ENCODE data around the gene KRTAP4-8.
"Not testable (repeated sequence)": the region's sequence is repeated elsewhere in the genome, so short reads cannot be mapped to it uniquely, and the experiment has no call there.

Gene KRTAP4-8

DNA sequence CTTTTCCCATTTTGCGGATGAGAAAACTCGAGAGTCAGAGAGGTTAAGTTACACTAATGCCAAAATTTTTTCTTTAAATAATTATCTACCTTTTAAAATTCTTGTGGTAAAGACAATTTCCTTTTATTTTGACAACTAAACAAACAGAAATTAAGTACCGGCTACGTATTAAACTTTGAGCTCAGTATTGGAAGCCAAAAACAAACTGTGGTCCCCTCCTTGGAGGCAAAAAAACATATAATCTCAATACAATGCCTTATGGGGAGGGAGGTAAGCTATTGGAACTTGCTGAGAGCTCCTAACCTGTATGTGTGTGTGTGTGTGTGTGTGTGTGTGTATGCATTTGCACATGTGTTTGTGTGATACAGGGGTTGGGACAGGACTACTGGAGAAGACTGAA is 34.5 kb downstream of the KRTAP4-8 start:
- DNase-seq (no peak), ATAC-seq (no peak)
- H3K4me3 Mint-ChIP-seq: no peak overlapping the region
- H3K4me1 Mint-ChIP-seq: no peaks in the 10 kb centered on the region
- H3K27ac Mint-ChIP-seq: no peak overlapping the region
- H3K36me3 Mint-ChIP-seq (ENCODE audit: low read depth): no peaks in the 10 kb centered on the region
- H3K27me3 Mint-ChIP-seq: peaks cover 18% of the 10 kb centered on the region
- H3K9me3 Mint-ChIP-seq: no peaks in the 10 kb centered on the region

DNA sequence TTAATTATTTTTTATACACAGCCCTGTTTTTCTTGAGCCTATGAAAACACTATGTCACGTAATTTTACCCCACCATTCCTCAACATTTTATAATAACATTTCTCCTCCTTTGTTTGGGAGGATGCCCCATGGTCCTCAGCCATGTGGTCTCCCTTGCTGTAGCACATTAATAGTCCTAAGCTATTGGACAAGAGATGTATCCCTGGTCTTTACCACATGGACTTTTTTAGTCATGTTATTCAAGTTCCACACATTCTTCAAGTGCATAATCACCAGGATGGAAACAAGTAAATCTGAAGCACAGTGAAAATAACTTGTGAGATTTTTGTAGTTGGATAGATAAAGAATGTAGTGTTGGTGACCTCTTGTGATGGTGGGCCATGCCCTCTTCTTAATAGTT is 36.0 kb downstream of the KRTAP4-8 start:
- Mint-ChIP-seq H3K9me3 (no peaks in the 10 kb centered on the region), H3K27me3 (peaks cover 30% of the 10 kb centered on the region), H3K36me3 (ENCODE audit: low read depth) (no peaks in the 10 kb centered on the region), H3K27ac (no peak overlapping the region), H3K4me1 (no peaks in the 10 kb centered on the region), H3K4me3 (no peak overlapping the region)
- DNase-seq (no peak), ATAC-seq (no peak)

DNA sequence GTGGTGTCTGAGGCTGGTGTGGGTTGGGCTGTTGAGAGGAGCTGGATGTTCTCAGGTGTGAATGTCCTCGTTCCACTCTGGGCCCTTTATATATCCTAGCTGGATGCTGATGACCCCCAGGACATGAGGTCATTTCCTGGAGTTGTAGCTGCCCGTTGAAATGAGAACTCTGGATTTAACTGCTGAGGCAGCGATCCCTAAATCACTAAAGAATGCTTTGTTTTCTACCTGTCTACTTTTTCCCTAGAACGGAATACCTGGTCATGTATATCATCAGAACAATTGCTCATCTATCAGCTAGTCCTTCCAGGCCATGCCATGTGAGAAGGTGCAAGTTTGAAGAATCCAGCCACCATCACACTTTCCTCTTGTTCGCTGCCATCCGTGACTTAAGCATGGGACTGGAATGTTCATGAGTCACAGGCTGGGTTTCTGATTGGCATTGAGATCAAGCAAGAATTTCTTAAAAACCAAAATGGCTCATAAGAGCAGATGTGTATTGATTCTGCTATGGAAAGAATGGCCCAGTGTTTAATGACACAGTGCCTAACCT is 37.8 kb downstream of the KRTAP4-8 start, which contains the start of gene KRTAP2-3:
TSS of gene KRTAP2-3 (minus strand) at position 63 of the 553 bp plus-strand sequence. CDS start 64 bp downstream, outside the sequence.
- Mint-ChIP-seq H3K4me3 (no peak within 1 kb of the TSS), H3K36me3 (ENCODE audit: low read depth) (no peaks in the 10 kb centered on the region), H3K4me1 (no peaks in the 10 kb centered on the region), H3K27me3 (peaks cover 33% of the 10 kb centered on the region), H3K27ac (no peak within 1 kb of the TSS), H3K9me3 (no peaks in the 10 kb centered on the region)
- DNase-seq (no peak), ATAC-seq (no peak)

DNA sequence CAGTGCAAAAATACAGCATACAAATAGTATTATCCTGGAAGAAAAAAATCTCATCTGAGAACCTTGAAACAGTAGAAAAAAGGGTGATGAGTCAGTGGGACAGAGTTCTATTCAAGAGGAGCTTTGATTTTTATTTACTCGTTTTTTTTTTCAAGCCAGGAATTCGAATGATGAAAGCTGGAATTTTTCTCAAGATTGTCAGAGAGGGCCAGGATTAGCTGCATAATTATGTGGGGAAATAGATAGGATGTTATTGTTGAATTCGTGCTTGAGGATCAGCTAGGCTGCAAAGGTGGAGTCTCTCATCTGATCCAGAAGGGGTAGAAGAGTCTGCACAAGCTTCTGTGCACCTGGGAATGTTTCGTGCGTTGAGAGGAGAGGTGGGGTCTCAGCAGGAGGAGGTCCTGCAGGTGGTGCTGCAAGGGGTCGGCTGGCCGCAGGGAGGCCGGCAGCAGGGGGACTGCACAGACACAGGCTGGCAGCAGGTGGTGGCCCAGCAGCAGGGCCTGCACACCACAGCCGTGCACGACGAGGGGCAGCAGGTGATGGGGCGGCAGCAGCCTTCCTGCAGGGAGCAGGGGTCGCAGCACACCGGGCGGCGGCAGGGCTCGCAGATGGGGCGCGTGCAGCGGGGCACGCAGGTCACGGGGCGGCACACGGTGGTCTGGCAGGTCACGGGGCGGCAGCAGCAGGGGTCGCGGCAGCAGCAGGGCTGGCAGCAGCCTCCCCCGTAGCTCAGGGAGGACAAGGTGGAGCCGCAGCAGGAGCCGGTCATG is 38.5 kb downstream of the KRTAP4-8 start:
- not testable (repeated sequence) for H3K4me3 Mint-ChIP-seq; DNase-seq; H3K4me1 Mint-ChIP-seq; H3K9me3 Mint-ChIP-seq; H3K27ac Mint-ChIP-seq; ATAC-seq; H3K36me3 Mint-ChIP-seq (ENCODE audit: low read depth)
- H3K27me3 Mint-ChIP-seq: peaks cover 33% of the 10 kb centered on the region

DNA sequence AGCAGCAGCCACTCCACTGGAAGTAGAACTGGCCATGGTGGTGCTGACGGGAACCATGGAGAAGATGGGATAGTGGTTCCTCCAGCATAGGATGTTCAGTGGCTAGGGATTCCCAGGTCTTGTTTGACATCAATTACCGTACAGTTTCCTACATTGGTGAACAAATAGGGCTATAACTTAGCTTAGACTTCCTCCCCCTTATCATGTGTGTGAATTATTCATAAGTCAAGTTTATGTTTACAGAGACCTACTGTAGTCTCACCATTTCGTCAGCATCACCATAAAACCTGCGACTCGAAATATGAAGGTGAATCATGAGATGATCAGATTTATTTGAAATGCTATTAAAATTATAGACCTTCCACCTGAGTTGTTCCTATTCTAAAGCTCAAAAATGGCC is 39.2 kb downstream of the KRTAP4-8 start:
- no peak for ATAC-seq
- Mint-ChIP-seq H3K4me1 (no peaks in the 10 kb centered on the region), H3K27me3 (peaks cover 33% of the 10 kb centered on the region), H3K36me3 (ENCODE audit: low read depth) (no peaks in the 10 kb centered on the region), H3K9me3 (no peaks in the 10 kb centered on the region), H3K27ac (no peak overlapping the region), H3K4me3 (no peak overlapping the region)
- DNase-seq: no peak

DNA sequence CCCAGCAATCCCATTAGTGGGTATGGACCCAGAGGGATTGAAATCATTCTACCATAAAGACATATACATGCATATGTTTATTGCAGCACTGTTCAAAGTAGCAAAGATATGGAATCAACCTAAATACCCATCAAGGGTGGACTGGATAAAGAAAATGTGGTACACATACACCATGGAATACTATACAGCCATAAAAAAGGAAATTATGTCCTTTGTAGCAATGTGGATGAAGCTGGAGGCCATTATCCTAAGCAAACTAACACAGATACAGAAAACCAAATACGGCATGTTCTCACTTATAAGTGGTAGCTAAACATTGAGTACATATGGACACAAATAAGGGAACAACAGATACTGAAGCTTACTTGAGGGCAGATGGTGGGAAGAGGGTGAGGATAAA is 40.4 kb downstream of the KRTAP4-8 start:
- Mint-ChIP-seq H3K4me1 (no peaks in the 10 kb centered on the region), H3K27ac (no peak overlapping the region), H3K9me3 (no peaks in the 10 kb centered on the region), H3K36me3 (ENCODE audit: low read depth) (no peaks in the 10 kb centered on the region), H3K4me3 (no peak overlapping the region), H3K27me3 (peaks cover 33% of the 10 kb centered on the region)
- no peak for DNase-seq
- no peak for ATAC-seq

DNA sequence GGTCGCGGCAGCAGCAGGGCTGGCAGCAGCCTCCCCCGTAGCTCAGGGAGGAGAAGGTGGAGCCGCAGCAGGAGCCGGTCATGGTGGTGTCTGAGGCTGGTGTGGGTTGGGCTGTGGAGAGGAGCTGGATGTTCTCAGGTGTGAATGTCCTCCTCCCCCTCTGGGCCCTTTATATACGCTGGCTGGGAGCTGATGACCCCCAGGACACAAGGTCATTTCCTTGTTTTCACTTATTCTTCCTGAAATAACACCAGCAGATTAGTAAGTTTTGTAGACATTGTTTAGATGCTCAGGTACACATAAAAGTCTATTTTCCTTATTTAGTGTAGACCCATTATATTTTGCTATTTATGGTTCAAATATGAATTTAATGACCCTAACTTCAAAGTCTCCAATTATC is 42.8 kb downstream of the KRTAP4-8 start, which contains the start of gene KRTAP2-2:
TSS of gene KRTAP2-2 (minus strand) at position 101 of the 400 bp plus-strand sequence. CDS start at position 82, 19 bp downstream.
- not testable (repeated sequence) for H3K36me3 Mint-ChIP-seq (ENCODE audit: low read depth); ATAC-seq; DNase-seq; H3K4me3 Mint-ChIP-seq; H3K9me3 Mint-ChIP-seq; H3K4me1 Mint-ChIP-seq; H3K27ac Mint-ChIP-seq
- H3K27me3 Mint-ChIP-seq: peaks cover 23% of the 10 kb centered on the region

DNA sequence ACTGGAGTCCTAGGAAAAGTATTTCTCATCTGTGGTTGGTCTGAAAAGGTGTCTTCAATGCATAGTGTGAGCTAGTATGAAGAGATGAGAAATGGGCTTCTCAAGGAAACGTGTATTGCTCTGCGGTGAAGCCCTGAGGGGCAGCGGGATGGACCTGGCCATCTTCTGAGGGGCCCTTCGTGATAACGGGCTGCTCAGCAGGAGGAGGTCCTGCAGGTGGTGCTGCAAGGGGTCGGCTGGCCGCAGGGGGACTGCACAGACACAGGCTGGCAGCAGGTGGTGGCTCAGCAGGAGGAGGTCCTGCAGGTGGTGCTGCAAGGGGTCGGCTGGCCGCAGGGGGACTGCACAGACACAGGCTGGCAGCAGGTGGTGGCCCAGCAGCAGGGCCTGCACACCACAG is 43.4 kb downstream of the KRTAP4-8 start:
- not testable (repeated sequence) for H3K36me3 Mint-ChIP-seq (ENCODE audit: low read depth); H3K27ac Mint-ChIP-seq; H3K9me3 Mint-ChIP-seq; H3K4me1 Mint-ChIP-seq; ATAC-seq; H3K4me3 Mint-ChIP-seq; DNase-seq
- H3K27me3 Mint-ChIP-seq: peaks cover 21% of the 10 kb centered on the region

DNA sequence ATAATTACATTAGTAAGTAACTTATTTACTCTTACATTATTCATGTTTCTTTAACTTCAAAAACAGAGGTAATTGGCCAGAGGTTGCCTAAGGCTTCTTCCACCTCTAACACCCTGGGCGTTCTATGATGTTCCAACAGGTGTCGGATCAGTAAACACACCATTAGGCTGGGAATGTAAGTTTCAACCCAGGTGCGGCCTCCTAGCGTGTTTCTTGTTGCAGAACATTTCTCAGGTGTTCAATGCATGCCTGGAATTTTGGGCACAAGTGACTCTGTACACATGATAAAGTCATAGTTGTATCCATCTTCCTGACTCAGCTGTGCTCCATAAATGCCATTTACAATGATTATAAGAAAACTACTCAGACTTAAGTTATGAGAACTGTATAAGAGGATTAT is 43.9 kb downstream of the KRTAP4-8 start:
- H3K27ac Mint-ChIP-seq: no peak overlapping the region
- H3K4me1 Mint-ChIP-seq: no peaks in the 10 kb centered on the region
- H3K27me3 Mint-ChIP-seq: peaks cover 19% of the 10 kb centered on the region
- DNase-seq: no peak
- no peak overlapping the region for H3K4me3 Mint-ChIP-seq
- no peaks in the 10 kb centered on the region for H3K9me3 Mint-ChIP-seq
- no peaks in the 10 kb centered on the region for H3K36me3 Mint-ChIP-seq (ENCODE audit: low read depth)
- ATAC-seq: no peak

DNA sequence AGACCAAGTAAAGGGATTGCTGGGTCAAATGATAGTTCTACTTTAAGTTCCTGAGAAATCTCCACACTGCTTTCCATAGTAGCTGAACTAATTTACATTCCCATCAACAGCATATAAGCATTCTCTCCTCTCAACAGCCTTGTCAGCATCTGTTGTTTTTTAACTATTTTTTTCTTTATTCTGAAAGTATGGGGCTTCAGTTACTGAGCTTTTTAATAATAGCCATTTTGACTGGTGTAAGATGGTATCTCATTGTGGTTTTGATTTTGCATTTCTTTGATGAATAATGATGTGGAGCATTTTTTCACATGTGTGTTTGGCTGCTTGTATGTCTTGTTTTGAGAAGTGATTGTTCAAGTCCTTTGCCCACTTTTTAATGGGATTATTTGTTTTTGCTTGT is 45.4 kb downstream of the KRTAP4-8 start:
- Mint-ChIP-seq H3K36me3 (ENCODE audit: low read depth) (no peaks in the 10 kb centered on the region), H3K4me1 (no peaks in the 10 kb centered on the region), H3K27me3 (peaks cover 10% of the 10 kb centered on the region), H3K27ac (no peak overlapping the region), H3K4me3 (no peak overlapping the region), H3K9me3 (no peaks in the 10 kb centered on the region)
- ATAC-seq (no peak), DNase-seq (no peak)

DNA sequence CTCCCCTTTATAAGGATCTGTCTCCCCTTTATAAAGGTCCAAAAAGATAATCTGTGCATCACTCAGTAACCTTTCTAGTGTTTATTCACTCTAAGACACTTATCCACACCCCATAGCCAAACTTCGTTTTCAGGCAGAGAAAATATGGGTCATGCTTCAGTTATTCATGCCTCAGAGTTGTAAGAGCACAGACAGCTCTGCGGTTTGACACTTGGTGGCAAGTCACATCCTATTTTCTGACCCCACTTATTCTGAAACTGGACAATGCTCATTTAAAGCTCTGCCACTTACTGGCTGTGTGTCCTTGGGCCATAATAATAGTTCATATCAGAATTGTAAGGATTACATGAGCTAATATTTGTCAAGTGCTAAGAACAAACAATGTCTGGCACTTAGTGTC is 48.8 kb downstream of the KRTAP4-8 start:
- Mint-ChIP-seq H3K27ac (no peak overlapping the region), H3K27me3 (peaks cover 13% of the 10 kb centered on the region), H3K4me1 (peaks cover 3% of the 10 kb centered on the region), H3K36me3 (ENCODE audit: low read depth) (no peaks in the 10 kb centered on the region), H3K9me3 (no peaks in the 10 kb centered on the region), H3K4me3 (no peak overlapping the region)
- DNase-seq (no peak), ATAC-seq (no peak)

DNA sequence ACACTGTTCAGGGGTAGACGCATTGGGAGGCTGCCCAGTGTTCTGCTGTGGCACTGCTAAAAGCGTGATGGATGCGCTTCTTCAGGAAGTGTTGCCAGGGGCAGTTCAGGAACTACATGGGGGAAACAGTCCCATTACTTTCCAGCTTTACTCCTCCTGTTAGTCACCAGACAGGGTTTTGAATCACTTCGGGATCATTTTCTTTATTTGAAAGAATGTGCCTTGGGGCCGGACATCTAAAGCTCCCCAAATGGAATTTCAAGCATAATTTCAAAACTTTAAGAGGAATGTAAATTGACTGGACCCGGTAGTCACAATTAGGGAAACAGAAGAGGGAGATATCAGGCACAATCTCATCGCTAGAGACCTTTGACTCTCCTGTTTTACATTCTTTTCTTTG is 49.5 kb downstream of the KRTAP4-8 start:
- DNase-seq: no peak
- H3K4me3 Mint-ChIP-seq: no peak overlapping the region
- H3K27me3 Mint-ChIP-seq: peaks cover 13% of the 10 kb centered on the region
- H3K9me3 Mint-ChIP-seq: peaks cover 4% of the 10 kb centered on the region
- no peaks in the 10 kb centered on the region for H3K36me3 Mint-ChIP-seq (ENCODE audit: low read depth)
- ATAC-seq: no peak
- H3K27ac Mint-ChIP-seq: no peak overlapping the region
- peaks cover 5% of the 10 kb centered on the region for H3K4me1 Mint-ChIP-seq

All from activated naive CD8-positive, alpha-beta T cell treated with anti-CD3 and anti-CD28 coated beads, Interleukin-2, amount 50 U/mL, for 24 hours (primary cell).